Stomach (tissue), 9 donors: ENCODE results near the gene SBF2. TPM values are rescaled to one million over a fixed set of nuclear protein-coding genes. Genes with fewer than 3 reads are reported as not detected.

Source experiments
- DNase-seq, 2 donors: peaks; one replicate each; pipeline versions ENCODE4 v3.0.0 to v3.0.0-alpha.2; 2013 to 2019
- H3K27ac ChIP-seq, 5 donors: fragments of 200-600 bp in 4 of 5; sonication (generic) in 4 of 5; one replicate each; pipeline ENCODE4 v1.5.1; 2013 to 2019; ENCODE audit warnings: mild to moderate bottlenecking in 1 of 5, moderate library complexity in 1 of 5
- H3K27me3 ChIP-seq, 3 donors: fragments of 200-600 bp; sonication (generic); one replicate each; pipeline ENCODE4 v1.5.1; 2017 to 2019; ENCODE audit warnings: mixed run types in 1 of 3
- H3K36me3 ChIP-seq, 4 donors: fragments of 200-600 bp; sonication (generic); 1 replicate in 3 of 4; 2 replicates in 1 of 4; pipeline ENCODE4 v1.5.1; 2016 to 2019
- H3K4me1 ChIP-seq, 4 donors: fragments of 200-600 bp; sonication (generic); one replicate each; pipeline ENCODE4 v1.5.1; 2016 to 2019
- H3K4me3 ChIP-seq, 4 donors: fragments of 200-600 bp; sonication (generic) in 3 of 4; one replicate each; pipeline ENCODE4 v1.5.1; 2016 to 2019; ENCODE audit warnings: mild to moderate bottlenecking in 1 of 4
- H3K9me3 ChIP-seq, 4 donors: fragments of 200-600 bp; sonication (generic); one replicate each; pipeline ENCODE4 v1.5.1; 2016 to 2019
- CTCF ChIP-seq, 7 experiments: fragments of 450-650 bp in 4 of 7; fragments of 200-600 bp in 3 of 7; sonication (generic) in 3 of 7; IDR thresholded peaks; one replicate each; pipeline ENCODE4 v1.5.1; 2016 to 2019; ENCODE audit warnings: antibody characterized with exemption in 7 of 7, control low read depth in 2 of 7, mild to moderate bottlenecking in 1 of 7
- EP300 ChIP-seq: sonication (generic); formaldehyde crosslinking; IDR thresholded peaks from one replicate; pipeline ENCODE4 v1.6.1; 2017; ENCODE audit warnings: antibody characterized with exemption
- POLR2A ChIP-seq, 4 donors: fragments of 450-650 bp; IDR thresholded peaks; one replicate each; pipeline ENCODE4 v1.6.1; 2016; ENCODE audit warnings: antibody characterized with exemption in 4 of 4, control low read depth in 2 of 4, mild to moderate bottlenecking in 1 of 4, moderate library complexity in 1 of 4
- POLR2AphosphoS5 ChIP-seq, 3 donors: sonication (generic); formaldehyde crosslinking; IDR thresholded peaks; one replicate each; pipeline ENCODE4 v1.6.1; 2016; ENCODE audit warnings: antibody characterized with exemption in 3 of 3
- WGBS, 5 donors: extraction: QIAGEN DNeasy Blood & Tissue Kit in 3 of 5; methylation state at CpG; one replicate each; pipeline versions ENCODE4 v1.1.5 to v1.1.7; 2013 to 2018; 5-methylcytosine and 5-hydroxymethylcytosine counted together
- intact Hi-C: fragments of 100-400 bp; cut with DNase I; formaldehyde crosslinking; loops from one replicate; pipeline ENCODE4 v1.15.1; 2023; ENCODE audit warnings: low total_unique reads
- polyA plus RNA-seq, 3 donors: library from polyadenylated mRNA; stranded (reverse); fragments of 200-250 nt; gene quantifications; one replicate each; pipeline ENCODE4 v1.2.3, GENCODE V29; 2013
- total RNA-seq, 5 donors: library from RNA; depleted of rRNA; stranded (reverse); fragments of >200 nt; gene quantifications; one replicate each; pipeline versions ENCODE4 v1.1.0 to v1.2.3, GENCODE V29; 2014 to 2016
- donor health status: healthy with polysubstance abuse.
- donor health status: Bipolar disorder and iron deficiency.
- donor health status: healthy.

Gene SBF2
- total and polyA plus RNA-seq, 8 donors: 8.6 to 260 (median 37.2) TPM

DNA sequence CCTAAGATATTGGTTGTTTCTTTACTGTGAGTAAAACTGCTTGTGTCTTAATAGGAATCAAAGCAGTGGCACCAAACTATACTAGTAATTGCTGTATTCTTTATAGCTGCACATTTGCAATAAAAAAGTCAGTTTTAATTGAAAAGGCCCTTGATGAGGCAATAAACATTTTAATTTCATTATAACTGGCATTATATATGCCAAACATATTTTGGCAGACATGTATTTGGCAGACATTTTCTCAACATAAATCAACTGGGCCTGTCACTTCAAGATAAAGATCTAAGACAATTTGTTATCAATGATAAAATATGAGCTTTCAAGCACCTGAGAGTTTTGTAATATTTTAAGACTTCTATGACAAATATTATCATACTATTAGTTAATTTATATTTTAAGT, 245.7 kb downstream of the SBF2 start:
- DNase-seq: no peak
- H3K9me3 ChIP-seq: peaks cover 8 to 27% (median 15%) of the 10 kb centered on the region in 4 donors
- H3K4me1 ChIP-seq: peaks cover 0 to 13% (median 3%) of the 10 kb centered on the region in 4 donors
- no peaks in the 10 kb centered on the region for H3K27me3 ChIP-seq
- no peak overlapping the region for H3K4me3 ChIP-seq
- H3K36me3 ChIP-seq: peaks cover 0 to 5% (median 0%) of the 10 kb centered on the region in 4 donors
- H3K27ac ChIP-seq: no peak overlapping the region
- no peak for TF ChIP-seq CTCF (IDR thresholded peaks at IDR 0.05)
- no peak for TF ChIP-seq POLR2AphosphoS5 (IDR thresholded peaks at IDR 0.05)
- intact Hi-C loops: no loop called here

GRCh38 chr11:10044618-10045017, 249.4 kb downstream of the SBF2 start:
- Histone ChIP-seq H3K4me1 (no peaks in the 10 kb centered on the region), H3K9me3 (peaks cover 8 to 27% (median 15%) of the 10 kb centered on the region in 4 donors), H3K27me3 (no peaks in the 10 kb centered on the region), H3K27ac (no peak overlapping the region), H3K4me3 (no peak overlapping the region), H3K36me3 (peaks cover 0 to 9% (median 2%) of the 10 kb centered on the region in 4 donors)
- WGBS, 5 donors: 93 to 96% (median 94%) methylated on average over 5 of the region's 5 CpGs
- intact Hi-C loops: no loop called here
- TF ChIP-seq POLR2A (IDR thresholded peaks at IDR 0.05) (no peak), CTCF (IDR thresholded peaks at IDR 0.05) (no peak), EP300 (no peak), POLR2AphosphoS5 (IDR thresholded peaks at IDR 0.05) (no peak)
- no peak for DNase-seq

- Histone ChIP-seq H3K4me1 (no peaks in the 10 kb centered on the region), H3K27me3 (no peaks in the 10 kb centered on the region), H3K4me3 (no peak overlapping the region), H3K36me3 (peaks cover 0 to 9% (median 2%) of the 10 kb centered on the region in 4 donors), H3K9me3 (peaks cover 8 to 27% (median 15%) of the 10 kb centered on the region in 4 donors), H3K27ac (no peak overlapping the region)
- TF ChIP-seq POLR2A (IDR thresholded peaks at IDR 0.05) (no peak), CTCF (IDR thresholded peaks at IDR 0.05) (no peak), POLR2AphosphoS5 (IDR thresholded peaks at IDR 0.05) (no peak), EP300 (no peak)
- intact Hi-C loops: no loop called here
- DNase-seq: no peak
- WGBS, 5 donors: 74 to 87% (median 79%) methylated on average over 4 of the region's 4 CpGs
Observed at GRCh38 chr11:10042699-10043098, 251.3 kb downstream of the SBF2 start.

GRCh38 chr11:10041748-10042446, 252.1 kb downstream of the SBF2 start:
- intact Hi-C loops: no loop called here
- Histone ChIP-seq H3K27me3 (no peaks in the 10 kb centered on the region), H3K4me1 (no peaks in the 10 kb centered on the region), H3K27ac (no peak overlapping the region), H3K4me3 (no peak overlapping the region), H3K9me3 (peaks cover 8 to 27% (median 15%) of the 10 kb centered on the region in 4 donors), H3K36me3 (peaks cover 0 to 9% (median 2%) of the 10 kb centered on the region in 4 donors)
- no peak for DNase-seq
- WGBS, 5 donors: 72 to 91% (median 88%) methylated on average over 1 to 2 of the region's 2 CpGs
- TF ChIP-seq CTCF (IDR thresholded peaks at IDR 0.05) (no peak), POLR2A (IDR thresholded peaks at IDR 0.05) (no peak), EP300 (no peak), POLR2AphosphoS5 (IDR thresholded peaks at IDR 0.05) (no peak)
